ENCODE data around the gene CGB8.

The CGB8 gene

DNA sequence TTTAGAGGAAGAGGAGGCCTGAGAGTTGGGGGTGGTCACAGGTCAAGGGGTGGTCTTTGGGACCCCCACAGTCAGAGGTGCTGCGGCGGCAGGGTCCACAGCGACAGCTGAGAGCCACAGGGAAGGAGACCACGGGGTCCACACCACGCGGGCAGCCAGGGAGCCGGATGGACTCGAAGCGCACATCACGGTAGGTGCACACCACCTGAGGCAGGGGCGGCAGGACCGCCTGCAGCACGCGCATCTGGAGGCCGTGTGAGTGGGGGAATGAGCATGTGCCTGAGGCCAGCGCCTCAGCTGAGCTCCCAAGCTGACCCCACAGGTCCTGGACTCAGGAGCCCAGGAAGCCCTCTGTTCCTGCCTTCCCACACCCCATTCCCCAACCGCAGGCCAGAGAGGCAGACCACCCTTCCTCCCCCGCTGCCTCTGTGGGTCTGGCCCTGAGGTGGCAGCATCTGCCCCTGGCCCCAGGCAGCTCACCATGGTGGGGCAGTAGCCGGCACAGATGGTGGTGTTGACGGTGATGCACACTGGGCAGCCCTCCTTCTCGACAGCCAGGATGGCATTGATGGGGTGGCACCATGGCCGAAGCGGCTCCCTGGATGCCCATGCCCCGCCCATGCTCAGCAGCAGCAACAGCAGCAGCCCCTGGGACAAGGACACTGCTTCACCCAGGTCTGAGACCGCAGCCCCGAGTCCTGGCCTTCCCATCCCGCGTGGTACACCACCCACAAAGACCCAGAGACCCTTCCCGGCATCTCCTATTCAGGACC, 32.7 kb downstream of the CGB8 start:
- TF ChIP-seq, protein P1, sequence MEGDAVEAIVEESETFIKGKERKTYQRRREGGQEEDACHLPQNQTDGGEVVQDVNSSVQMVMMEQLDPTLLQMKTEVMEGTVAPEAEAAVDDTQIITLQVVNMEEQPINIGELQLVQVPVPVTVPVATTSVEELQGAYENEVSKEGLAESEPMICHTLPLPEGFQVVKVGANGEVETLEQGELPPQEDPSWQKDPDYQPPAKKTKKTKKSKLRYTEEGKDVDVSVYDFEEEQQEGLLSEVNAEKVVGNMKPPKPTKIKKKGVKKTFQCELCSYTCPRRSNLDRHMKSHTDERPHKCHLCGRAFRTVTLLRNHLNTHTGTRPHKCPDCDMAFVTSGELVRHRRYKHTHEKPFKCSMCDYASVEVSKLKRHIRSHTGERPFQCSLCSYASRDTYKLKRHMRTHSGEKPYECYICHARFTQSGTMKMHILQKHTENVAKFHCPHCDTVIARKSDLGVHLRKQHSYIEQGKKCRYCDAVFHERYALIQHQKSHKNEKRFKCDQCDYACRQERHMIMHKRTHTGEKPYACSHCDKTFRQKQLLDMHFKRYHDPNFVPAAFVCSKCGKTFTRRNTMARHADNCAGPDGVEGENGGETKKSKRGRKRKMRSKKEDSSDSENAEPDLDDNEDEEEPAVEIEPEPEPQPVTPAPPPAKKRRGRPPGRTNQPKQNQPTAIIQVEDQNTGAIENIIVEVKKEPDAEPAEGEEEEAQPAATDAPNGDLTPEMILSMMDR (IDR thresholded peaks at IDR 0.05; ENCODE audit: low read depth, low read length), result no peak
- no peak overlapping the region for H3K4me3 ChIP-seq (ENCODE audit: low read depth, low read length)
- DNase-seq (ENCODE audit: low read depth, low spot score), result no peak

GRCh38 chr19:49014870-49015255, 34.0 kb downstream of the CGB8 start:
- no peak overlapping the region for H3K4me3 ChIP-seq (ENCODE audit: low read depth, low read length)
- TF ChIP-seq, protein P1 (IDR thresholded peaks at IDR 0.05; ENCODE audit: low read depth, low read length), result no peak
- DNase-seq (ENCODE audit: low read depth, low spot score), result no peak
- in situ Hi-C loops (cut with HindIII; ENCODE audit: low sequenced_read_pairs), result no loop called here

More for the DNA sequence above, 32.7 kb downstream of the CGB8 start:
- in situ Hi-C loops (cut with HindIII; ENCODE audit: low sequenced_read_pairs), result no loop called here

- in situ Hi-C loops (cut with HindIII; ENCODE audit: low sequenced_read_pairs), result no loop called here
Observed at GRCh38 chr19:49014123-49014869, 34.6 kb downstream of the CGB8 start.

GRCh38 chr19:49011194-49011593, 37.7 kb downstream of the CGB8 start:
- TF ChIP-seq, protein P1 (IDR thresholded peaks at IDR 0.05; ENCODE audit: low read depth, low read length), result no peak
- in situ Hi-C loops (cut with HindIII; ENCODE audit: low sequenced_read_pairs), result no loop called here
- no peak for DNase-seq (ENCODE audit: low read depth, low spot score)
- H3K4me3 ChIP-seq (ENCODE audit: low read depth, low read length), result no peak overlapping the region

More at GRCh38 chr19:49014123-49014869, 34.6 kb downstream of the CGB8 start:
- TF ChIP-seq, protein P1 (IDR thresholded peaks at IDR 0.05; ENCODE audit: low read depth, low read length), result no peak
- no peak for DNase-seq (ENCODE audit: low read depth, low spot score)
- H3K4me3 ChIP-seq (ENCODE audit: low read depth, low read length), result no peak overlapping the region

GRCh38 chr19:49010453-49010852, 38.5 kb downstream of the CGB8 start:
- in situ Hi-C loops (cut with HindIII; ENCODE audit: low sequenced_read_pairs), result no loop called here
- H3K4me3 ChIP-seq (ENCODE audit: low read depth, low read length), result no peak overlapping the region
- TF ChIP-seq, protein P1 (IDR thresholded peaks at IDR 0.05; ENCODE audit: low read depth, low read length), result no peak
- no peak for DNase-seq (ENCODE audit: low read depth, low spot score)

DNA sequence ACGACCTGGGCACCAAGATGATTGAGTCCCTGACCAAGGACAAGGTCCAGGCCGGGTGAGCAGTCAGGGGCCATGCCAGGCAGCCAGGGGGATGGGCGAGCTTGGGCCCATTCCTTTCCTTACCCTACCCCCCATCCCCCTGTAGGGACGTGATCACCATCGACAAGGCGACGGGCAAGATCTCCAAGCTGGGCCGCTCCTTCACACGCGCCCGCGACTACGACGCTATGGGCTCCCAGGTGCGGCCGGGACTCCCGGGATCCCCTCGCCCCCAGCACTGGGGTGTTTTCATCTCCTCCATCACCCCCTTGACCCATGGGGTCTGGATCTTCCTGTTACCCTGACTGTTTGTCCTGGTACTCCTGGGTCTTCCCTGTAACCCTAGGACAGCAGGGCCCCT, 39.1 kb downstream of the CGB8 start:
- TF ChIP-seq, protein P1 (IDR thresholded peaks at IDR 0.05; ENCODE audit: low read depth, low read length), result no peak
- in situ Hi-C loops (cut with HindIII; ENCODE audit: low sequenced_read_pairs), result no loop called here
- no peak for DNase-seq (ENCODE audit: low read depth, low spot score)
- H3K4me3 ChIP-seq (ENCODE audit: low read depth, low read length), result no peak overlapping the region
